ENCODE measurements around the gene CDK17.

Gene CDK17

DNA sequence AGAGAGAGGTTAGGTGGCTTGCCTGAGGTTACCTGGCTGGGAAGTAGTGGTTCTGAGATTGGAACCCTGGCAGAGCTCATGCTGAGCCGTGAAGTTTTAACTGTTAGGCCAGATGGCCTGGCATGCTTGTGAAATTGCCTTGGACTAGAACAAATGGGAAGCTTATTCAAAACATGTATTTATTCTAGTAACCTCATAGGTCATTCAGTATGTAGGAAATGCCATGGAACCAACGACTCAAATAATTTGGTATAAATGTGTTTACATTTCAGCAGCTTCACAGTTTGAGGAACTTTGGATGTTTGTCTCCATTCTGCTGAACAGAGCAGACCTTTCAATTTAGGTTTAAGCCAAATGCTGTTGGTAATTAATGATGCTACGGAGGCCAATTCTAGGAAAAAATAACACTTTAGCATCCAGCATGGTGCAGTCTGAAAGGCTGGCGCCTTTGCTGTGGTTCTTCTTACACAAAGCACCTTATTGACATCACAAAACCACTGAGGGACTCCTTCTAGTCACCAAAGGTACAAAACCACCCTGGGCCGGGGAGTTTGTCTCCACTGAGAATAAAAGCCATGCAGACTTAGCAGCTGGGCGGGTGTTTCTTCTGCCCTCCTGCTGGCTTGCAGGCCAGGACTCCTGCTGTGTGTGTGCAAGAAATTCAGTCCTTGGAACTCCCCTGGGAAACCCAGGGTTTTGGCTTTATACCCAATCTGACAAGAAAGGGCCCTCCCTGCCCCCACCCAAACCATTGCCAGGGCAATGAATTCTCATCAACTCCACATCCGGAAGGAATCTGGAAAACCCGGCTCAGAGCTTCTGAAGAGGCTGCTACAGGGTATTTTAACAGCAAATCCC lies 141.9 kb downstream of the CDK17 start:
- no peak for DNase-seq

DNA sequence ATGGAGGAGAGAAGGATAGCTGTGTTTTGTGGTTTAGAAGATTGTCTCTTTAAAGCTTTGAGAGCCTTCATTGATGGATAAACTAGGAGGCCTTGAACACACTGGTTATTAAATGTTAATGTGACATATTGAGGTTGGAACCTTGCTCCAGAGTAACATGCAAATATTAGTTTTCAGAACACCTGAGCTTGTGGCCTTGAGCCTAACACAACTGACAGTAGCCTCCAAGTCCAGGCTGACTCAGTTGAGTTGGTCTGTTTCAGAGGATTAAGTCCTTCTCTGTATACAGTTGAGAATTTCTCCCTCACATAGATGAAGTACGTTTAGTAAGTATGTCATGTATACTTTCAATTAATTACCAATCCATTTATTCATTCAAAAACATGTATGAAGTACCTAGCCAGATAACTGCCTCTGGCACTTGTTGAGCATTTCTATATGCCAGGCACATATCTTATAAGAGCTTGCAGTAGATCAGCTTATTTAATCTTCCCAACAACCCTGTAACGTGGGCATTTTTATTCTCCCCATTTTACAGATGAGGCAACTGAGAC lies 142.6 kb downstream of the CDK17 start:
- no peak for DNase-seq

DNA sequence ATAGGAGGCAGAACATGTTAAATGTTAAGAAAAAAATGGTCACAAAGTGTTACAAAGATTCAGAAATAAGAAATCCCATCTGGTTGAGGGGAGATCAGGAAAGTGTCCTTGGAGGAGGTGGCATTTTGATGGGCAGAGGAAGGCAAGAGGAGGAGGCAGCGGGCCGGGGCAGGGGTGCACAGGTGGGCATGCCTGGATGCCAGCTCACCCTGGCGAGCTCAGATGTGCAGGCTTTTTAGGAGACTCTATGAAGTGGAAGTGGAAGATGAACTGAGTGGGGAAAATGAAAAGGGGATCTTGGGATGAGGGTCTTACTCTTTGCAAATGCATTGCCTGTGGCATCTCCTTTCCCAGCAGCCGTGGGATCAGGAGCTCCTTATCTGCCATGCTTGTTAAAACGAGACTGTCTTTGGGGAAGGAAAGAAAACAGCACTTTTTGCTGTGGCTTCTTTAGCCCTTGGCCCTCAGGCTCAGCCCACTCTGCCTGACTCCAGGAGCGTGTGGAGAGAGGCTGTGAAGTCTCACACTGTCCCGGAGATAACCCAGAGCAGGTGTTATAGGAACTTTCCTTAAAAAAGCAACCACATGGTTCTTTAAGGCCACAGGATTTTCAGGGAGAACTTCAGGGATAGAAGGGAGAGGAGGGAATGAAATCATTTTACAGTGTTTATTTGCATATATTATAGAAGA lies 143.4 kb downstream of the CDK17 start:
- DNase-seq = no peak

DNA sequence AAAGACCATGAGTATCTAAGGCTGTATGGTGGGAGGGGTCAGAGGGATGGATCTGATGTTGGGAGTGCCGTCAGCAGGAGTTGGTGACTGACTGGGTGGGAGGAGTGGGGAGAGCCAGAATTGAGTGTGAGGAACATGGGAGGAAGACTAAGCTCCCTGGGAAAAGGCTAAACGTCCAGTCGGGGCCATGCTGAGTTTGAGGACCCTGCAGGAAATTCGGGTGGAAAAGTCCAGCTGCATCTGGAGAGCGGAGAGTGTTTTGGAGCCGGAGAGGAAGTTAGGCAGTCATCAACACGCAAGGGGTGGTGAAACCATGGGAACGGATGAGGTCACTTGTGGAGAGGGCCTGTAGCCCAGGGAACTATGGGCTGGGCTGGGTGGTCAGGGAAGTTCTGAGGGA lies 145.2 kb downstream of the CDK17 start:
- DNase-seq = no peak

DNA sequence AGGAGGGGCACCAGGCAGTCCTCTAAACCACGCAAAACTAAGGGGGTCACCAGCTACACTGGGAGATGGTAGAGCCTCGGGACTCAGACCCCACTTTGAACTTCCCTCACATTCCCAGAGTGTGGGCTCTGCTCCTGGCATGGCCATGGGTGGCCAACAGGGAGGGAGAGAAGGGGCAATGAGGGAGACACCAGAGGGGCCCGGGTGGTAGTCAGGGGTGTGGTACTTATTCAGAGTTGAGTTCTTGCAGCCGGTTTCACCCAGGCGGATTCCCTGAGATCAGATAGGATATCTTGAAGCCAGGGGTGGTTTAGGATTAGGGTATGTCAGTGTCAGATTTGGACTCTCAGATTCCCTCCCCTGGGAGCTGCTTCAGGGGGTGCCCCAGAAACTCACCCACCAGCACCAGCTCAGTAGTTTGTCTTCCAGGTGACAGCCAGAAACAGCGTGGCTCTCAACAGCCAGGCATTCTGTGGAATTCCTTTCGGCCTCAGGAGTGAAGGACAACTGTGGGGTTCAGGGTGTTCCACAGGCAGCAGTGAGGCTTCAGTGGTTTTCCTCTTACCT lies 150.0 kb downstream of the CDK17 start:
- no peak for DNase-seq

- DNase-seq = peak; percentile 41
These were observed 150.8 kb downstream of the CDK17 start for GRCh38 chr12:96249196-96250118.

GRCh38 chr12:96248136-96248931 lies 151.9 kb downstream of the CDK17 start:
- no peak for DNase-seq

- peak; percentile 44 for DNase-seq
These were observed 152.7 kb downstream of the CDK17 start for GRCh38 chr12:96247563-96247962.

GRCh38 chr12:96246926-96247505 lies 153.2 kb downstream of the CDK17 start:
- no peak for DNase-seq

GRCh38 chr12:96244826-96245225 lies 155.4 kb downstream of the CDK17 start:
- DNase-seq = no peak

DNA sequence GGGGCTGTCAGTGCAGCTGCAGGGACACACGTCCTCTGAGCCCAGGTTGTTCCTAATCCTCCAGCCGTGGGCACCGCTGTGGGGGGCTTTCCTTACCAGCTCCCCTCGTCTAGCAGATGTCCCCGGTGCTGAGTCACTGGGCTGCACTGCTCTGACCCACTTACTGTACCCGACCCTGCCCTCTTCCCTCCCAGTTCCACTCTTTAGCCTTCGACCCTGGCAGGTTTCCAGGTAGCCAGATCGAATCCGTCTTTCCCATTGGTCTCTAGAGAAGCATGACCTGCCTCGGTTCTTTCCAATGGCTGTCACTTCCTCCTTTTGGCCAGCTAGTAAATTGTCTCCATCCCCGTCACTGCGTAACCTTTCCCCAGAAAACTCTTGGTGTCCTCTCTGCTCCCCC lies 157.6 kb downstream of the CDK17 start:
- no peak for DNase-seq

- peak; percentile 41 for DNase-seq
These were observed 158.4 kb downstream of the CDK17 start for GRCh38 chr12:96241846-96242256.

DNA sequence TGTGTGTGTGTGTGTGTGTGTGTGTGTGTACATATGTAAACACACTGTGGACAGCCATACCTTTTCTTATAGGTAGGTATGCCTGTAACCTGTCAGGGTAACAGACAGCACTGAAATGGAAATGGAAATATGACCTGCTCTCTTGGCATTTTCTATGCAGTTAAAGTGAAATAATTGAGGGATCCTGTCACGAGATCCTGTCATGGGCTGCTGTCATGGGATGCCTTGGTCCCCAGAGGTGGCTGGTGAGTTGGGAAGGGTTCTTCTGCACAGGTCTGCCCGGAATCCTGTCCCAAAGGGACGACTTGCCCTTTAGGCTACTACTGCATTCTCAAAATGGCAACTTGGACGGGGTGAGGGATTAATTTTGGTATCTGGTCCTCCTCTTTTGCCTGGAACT lies 158.8 kb downstream of the CDK17 start:
- DNase-seq = no peak

GRCh38 chr12:96240656-96241055 lies 159.6 kb downstream of the CDK17 start:
- no peak for DNase-seq

- no peak for DNase-seq
These were observed 160.3 kb downstream of the CDK17 start for GRCh38 chr12:96239711-96240635.

DNA sequence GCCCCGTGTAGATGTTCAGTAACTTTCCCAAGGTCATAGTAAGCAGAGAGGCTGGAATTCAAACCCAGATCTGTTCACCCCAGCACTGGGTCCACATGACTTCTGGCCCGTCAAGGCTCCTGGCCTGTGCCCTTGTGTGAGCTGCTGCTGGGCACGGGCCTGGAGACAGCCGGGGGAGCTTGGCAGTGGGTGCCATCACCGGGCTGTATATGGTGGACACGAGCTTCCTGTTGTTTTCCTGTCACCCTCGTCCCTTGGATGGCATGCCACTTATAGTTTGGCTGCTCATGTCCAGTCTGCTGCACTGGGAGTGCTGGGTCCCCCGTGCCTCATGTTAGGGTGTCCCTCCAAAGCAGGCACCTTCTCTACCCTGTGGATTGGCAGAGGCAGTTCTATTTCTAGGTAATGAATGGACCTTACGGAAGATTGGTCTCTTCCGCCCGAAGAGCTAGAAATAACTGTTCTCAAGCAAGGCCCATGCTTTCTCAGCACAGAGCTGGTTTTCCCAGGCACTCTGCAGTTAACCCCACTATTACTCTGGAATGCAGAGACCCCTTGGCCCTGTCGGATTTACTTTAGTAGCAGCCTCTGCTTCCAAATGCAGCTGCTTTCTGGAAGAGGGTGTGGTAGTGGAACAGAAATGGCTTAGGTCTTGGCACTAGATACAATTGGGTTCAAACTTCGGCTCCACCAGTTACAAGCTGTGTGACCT lies 161.7 kb downstream of the CDK17 start:
- DNase-seq = no peak

- DNase-seq = peak; percentile 91
These were observed 162.7 kb downstream of the CDK17 start for GRCh38 chr12:96237465-96238077.

DNA sequence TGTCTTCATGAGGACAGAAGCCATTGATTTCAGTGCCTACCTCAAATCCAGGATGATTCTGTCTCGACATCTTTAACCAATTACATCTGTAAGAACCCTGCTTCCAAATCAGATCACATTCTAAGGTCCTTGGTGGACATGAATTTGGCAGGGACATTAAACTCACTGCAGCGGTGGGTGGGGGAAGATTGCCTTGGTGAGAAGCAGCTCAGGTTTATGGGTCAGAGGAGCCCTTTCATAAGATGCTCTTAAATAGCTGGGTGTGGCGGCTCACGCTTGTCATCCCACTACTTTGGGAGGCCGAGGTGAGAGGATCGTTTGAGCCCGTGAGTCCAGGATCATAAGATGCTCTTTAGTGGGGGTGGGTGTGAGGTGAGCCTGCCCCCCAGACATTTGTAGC lies 163.2 kb downstream of the CDK17 start:
- no peak for DNase-seq

- no peak for DNase-seq
These were observed 163.9 kb downstream of the CDK17 start for GRCh38 chr12:96236221-96236822.
